Stimulated activated CD8-positive, alpha-beta memory T cell treated with anti-CD3 and anti-CD28 coated beads, Interleukin-15, amount 100 ng/mL, for 1 hour (primary cell): Measurements from ENCODE around the gene ZNF574.

Experiments
- DNase-seq: peaks from one replicate; pipeline ENCODE4 v3.0.0-alpha.2; 2020; ENCODE audit warnings: low read depth

The ZNF574 gene

GRCh38 chr19:42079886-42080763 lies 4.2 kb downstream of the ZNF574 start:
- no peak for DNase-seq

- no peak for DNase-seq
Observed at GRCh38 chr19:42080764-42081375, 4.9 kb downstream of the ZNF574 start.

- no peak for DNase-seq
Observed at GRCh38 chr19:42081584-42082203, 5.7 kb downstream of the ZNF574 start.

GRCh38 chr19:42083537-42083936 lies 7.6 kb downstream of the ZNF574 start:
- no peak for DNase-seq

GRCh38 chr19:42086188-42086736 lies 10.3 kb downstream of the ZNF574 start:
- no peak for DNase-seq

- DNase-seq = no peak
Observed at GRCh38 chr19:42086770-42087550, 11.0 kb downstream of the ZNF574 start.

GRCh38 chr19:42088471-42089190 lies 12.7 kb downstream of the ZNF574 start:
- no peak for DNase-seq

- no peak for DNase-seq
Observed at GRCh38 chr19:42089191-42089750, 13.3 kb downstream of the ZNF574 start.

GRCh38 chr19:42089772-42090171 lies 13.8 kb downstream of the ZNF574 start:
- no peak for DNase-seq

- no peak for DNase-seq
Observed at GRCh38 chr19:42090672-42091071, 14.7 kb downstream of the ZNF574 start.

- no peak for DNase-seq
Observed at GRCh38 chr19:42091300-42091699, 15.3 kb downstream of the ZNF574 start.

- DNase-seq = no peak
Observed at GRCh38 chr19:42091742-42092141, 15.8 kb downstream of the ZNF574 start.

GRCh38 chr19:42092350-42092749 lies 16.4 kb downstream of the ZNF574 start:
- no peak for DNase-seq

GRCh38 chr19:42093505-42093904 lies 17.5 kb downstream of the ZNF574 start:
- no peak for DNase-seq

GRCh38 chr19:42093926-42094325 lies 18.0 kb downstream of the ZNF574 start:
- DNase-seq = no peak

GRCh38 chr19:42095142-42095813 lies 19.3 kb downstream of the ZNF574 start:
- no peak for DNase-seq

- no peak for DNase-seq
Observed at GRCh38 chr19:42095814-42096230, 19.9 kb downstream of the ZNF574 start.

GRCh38 chr19:42096255-42096837 lies 20.4 kb downstream of the ZNF574 start:
- no peak for DNase-seq

GRCh38 chr19:42097461-42097860 lies 21.5 kb downstream of the ZNF574 start:
- DNase-seq = no peak

GRCh38 chr19:42098781-42099180 lies 22.8 kb downstream of the ZNF574 start:
- no peak for DNase-seq
